Left cardiac atrium (tissue), 4 donors: ENCODE measurements around the gene FXR2. TPM values are rescaled to one million over a fixed set of nuclear protein-coding genes. Genes with fewer than 3 reads are reported as not detected.
A peak's percentile ranks its signal among the peaks of the same experiment; 100 is the strongest.

Experiments used
- ATAC-seq, 2 donors: fragments of 200-7000 bp; cut with Tn5 transposase; one replicate each; pipeline ENCODE4 v1.9.1; 2020; ENCODE audit warnings: mild to moderate bottlenecking in 2 of 2, moderate library complexity in 2 of 2
- DNase-seq: peaks from one replicate; pipeline ENCODE4 v3.0.0-alpha.2; 2020
- intact Hi-C, 2 donors: fragments of 100-400 bp; cut with DNase I; formaldehyde crosslinking; loops; one replicate each; pipeline versions ENCODE4 v1.14.1 to v1.15.1; 2022 to 2023
- total RNA-seq, 2 donors: library from RNA; stranded (reverse); fragmentation: NEBNext Ultra II Directional; extraction: Animal tissue kit (Norgen Biotek cat#: 25700); gene quantifications; one replicate each; pipeline ENCODE4 v1.2.1, GENCODE V29; 2021
- donor health status: DM: no; HTN: yes; CAD: no.
- donor health status: DM: no; HTN: yes; CAD: no; lungs with severe emphysema.
- donor health status: DM: yes; HTN: yes; CAD: no.
- donor health status: Dilated cardiomyopathy.

Gene FXR2
- total RNA-seq, 2 donors from 2014 or later, result 68.3 to 68.7 TPM

DNA sequence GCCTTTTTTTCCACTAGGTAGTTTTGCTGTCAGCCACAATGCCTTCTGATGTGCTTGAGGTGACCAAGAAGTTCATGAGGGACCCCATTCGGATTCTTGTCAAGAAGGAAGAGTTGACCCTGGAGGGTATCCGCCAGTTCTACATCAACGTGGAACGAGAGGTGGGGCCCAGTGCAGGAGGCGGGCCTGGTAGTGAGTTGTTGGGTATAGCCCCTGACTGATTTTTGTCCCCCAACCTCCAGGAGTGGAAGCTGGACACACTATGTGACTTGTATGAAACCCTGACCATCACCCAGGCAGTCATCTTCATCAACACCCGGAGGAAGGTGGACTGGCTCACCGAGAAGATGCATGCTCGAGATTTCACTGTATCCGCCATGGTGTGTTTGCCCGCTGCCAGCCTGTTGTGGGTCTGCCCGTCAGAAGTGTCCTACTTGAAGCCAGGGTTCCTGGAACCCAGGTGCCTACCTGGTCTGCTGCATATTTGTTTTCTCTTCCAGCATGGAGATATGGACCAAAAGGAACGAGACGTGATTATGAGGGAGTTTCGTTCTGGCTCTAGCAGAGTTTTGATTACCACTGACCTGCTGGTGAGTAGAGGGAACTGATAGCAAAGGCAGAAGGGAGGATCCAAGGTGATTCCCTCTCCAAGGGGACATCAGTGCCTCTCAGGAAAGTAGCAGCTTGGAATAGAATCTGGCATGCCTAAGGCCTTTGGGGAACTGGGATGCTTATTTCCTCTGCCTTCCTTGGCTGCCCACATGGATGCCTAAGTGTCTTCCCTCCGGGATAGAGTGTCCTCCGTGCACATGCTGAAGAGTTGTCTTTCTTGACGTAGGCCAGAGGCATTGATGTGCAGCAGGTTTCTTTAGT lies 37.1 kb downstream of the FXR2 start:
- ATAC-seq (no peak), DNase-seq (no peak)
- intact Hi-C loops, result no loop called here

DNA sequence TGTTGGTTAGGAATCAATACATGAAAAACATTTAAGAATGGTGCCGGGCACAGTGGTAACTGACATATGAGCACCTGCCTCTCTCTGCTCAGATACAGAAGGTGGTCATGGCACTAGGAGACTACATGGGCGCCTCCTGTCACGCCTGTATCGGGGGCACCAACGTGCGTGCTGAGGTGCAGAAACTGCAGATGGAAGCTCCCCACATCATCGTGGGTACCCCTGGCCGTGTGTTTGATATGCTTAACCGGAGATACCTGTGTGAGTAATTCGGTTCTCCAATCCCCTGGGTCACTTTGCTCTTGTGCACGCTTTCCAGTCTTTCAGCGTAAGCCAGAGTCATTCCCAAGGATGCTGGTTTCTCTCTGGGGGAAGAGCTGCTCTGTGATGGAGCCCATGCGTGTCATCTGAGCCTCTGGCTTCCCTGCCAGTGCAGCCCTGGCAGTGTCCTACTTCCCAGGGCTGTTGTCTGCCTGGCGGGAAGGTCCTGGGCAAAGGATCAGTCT lies 38.2 kb downstream of the FXR2 start:
- DNase-seq, result no peak
- intact Hi-C loops, result no loop called here
- no peak for ATAC-seq

DNA sequence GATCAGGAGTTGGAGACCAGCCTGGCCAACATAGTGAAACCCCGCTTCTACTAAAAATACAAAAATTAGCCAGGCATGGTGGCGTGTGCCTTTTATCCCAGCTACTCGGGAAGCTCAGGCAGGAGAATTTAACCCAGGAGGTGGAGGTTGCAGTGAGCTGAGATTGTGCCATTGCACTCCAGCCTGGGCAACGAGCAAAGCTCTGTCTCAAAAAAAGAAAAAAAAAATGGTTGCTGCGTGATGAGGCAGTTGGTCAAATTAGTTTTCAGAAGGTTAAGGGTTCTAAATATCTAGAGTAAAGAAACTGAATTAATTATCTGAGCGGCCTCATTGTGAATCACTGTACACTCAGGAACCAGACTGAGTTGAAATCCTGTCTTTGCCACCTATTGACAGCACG lies 38.7 kb downstream of the FXR2 start:
- DNase-seq (no peak), ATAC-seq (no peak)
- intact Hi-C loops, result no loop called here

DNA sequence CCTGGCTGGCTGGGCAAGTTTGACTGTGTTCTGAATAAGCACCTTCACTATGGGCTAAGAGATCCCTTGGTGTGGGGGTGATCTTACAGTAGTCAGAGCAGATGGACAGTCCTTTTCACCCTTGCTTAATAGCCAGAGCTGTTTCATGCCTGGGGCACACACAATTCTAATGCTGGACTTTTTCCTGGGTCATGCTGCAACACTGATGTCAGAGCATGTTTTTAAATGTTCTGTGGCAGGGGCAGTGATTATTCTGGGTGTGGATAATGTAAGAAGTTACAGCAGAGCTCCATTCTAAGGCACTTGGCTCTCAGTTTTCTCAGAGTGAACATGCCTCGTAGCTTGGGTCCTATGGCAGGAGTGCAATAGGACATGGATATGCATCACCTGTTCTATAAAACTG lies 39.2 kb downstream of the FXR2 start:
- ATAC-seq, result no peak
- DNase-seq, result no peak
- intact Hi-C loops, result no loop called here

DNA sequence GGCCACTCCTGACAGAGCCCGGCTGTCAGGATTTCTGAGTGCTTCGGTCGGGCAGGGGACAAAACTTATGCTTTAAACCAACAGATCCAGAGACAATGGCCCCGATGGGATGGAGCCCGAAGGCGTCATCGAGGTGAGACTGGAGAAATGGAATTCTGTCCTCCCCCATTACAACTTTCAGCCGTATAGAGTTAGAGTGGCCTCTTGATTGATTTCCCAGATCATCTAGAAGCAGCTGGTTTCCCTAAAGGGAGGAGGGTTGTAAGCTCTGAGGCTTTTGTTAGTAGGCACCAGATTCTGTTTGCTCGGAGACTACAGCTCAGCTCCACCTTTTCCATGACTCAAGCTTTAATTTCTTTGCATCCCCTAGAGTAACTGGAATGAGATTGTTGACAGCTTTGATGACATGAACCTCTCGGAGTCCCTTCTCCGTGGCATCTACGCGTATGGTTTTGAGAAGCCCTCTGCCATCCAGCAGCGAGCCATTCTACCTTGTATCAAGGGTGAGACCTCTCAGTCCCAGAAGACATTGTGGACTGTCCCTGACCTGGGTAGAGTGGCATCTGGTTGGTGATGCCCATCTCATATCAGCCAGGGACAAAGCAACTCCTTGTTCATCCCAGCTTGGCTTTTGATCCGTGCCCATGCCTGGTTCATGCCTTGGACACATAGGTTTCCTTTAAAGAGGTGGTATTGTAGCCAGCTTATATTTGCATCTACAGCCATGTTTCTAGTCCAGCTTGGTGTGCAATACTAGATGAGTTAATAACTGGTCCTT lies 40.3 kb downstream of the FXR2 start:
- DNase-seq, result no peak
- no peak for ATAC-seq
- intact Hi-C loops, result no loop called here

DNA sequence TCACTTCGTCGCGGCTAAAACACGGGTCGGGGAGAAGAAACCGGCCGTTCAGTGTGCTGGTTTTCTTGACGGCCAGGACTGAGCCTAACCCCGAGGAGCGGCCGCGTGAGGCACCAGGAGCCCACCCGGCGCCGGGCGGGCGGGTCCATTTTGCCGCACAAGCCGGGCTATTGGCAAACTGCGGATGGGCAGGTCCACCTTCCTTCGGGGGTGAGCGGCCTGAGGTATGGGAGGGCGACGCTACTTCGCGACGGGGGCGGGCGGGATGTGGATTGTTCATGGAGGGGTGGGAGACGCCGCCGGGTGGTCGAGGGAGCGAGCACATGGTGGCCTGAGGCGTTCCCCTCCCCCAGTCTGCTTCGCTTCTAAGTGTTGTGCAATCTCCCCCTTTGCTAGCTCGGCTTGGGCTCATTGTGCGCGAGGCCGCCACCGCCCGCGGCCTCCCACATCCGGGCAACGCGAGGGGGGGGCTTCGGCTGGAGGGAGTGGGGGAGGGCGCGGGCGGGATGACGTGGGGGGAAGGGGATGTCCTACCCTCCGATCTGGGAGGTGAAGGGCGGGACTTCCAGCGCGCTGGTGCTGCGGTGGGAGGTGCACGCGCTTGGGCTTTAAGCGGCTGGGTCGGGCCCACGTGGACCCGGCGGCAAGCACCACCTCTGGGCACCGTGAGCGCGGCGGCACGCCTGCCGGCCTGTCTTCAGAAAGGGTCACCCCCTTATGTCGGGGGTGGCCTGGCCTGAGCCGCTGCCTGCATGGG lies 41.2 kb downstream of the FXR2 start:
- ATAC-seq (peak; percentile 77 to 81), DNase-seq (peak; percentile 91)
- intact Hi-C loops, result no loop called here

DNA sequence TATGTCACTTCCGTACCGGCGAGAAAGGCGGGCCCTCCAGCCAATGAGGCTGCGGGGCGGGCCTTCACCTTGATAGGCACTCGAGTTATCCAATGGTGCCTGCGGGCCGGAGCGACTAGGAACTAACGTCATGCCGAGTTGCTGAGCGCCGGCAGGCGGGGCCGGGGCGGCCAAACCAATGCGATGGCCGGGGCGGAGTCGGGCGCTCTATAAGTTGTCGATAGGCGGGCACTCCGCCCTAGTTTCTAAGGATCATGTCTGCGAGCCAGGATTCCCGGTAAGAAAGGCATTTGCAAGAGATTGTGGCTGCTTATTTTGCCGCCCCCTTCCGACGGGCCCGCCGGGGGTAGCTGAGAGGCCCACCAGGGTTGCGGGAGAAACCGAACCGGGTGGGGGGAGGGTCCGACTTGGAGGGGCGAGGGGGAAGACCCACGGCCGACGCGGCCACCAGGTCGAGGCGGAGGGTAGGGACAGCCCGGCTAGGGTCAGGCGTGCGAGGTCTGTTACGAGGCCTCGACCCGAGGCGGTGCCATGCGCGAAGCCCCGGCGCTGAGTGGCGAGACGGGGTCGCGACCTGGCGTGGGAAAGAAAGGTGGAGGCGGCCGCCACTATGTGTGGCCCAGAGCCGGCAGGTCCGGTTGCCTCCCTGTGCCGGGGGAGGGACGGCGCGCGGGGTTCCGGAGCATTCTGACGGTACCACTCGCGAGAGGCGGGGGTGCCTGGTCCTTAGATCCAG lies 41.9 kb downstream of the FXR2 start:
- intact Hi-C loops, result no loop called here
- ATAC-seq (peak; percentile 91 to 94), DNase-seq (peak; percentile 99)

DNA sequence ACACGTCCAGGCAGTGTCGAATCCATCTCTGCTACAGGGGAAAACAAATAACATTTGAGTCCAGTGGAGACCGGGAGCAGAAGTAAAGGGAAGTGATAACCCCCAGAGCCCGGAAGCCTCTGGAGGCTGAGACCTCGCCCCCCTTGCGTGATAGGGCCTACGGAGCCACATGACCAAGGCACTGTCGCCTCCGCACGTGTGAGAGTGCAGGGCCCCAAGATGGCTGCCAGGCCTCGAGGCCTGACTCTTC lies 42.4 kb downstream of the FXR2 start:
- no peak for DNase-seq
- intact Hi-C loops, result no loop called here
- ATAC-seq, result no peak

DNA sequence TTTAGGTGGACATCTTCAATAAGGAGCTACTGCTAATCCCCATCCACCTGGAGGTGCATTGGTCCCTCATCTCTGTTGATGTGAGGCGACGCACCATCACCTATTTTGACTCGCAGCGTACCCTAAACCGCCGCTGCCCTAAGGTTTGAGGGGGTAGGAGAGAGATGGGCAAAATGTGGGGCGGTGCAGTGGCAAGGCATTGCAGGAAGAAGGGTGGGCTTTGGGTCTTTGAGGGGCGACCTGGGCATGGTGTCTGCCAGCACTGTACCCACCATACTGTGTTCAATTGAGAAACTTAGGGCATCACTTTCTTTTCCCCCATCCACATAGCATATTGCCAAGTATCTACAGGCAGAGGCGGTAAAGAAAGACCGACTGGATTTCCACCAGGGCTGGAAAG lies 44.3 kb downstream of the FXR2 start:
- no peak for DNase-seq
- intact Hi-C loops, result no loop called here
- ATAC-seq, result no peak

DNA sequence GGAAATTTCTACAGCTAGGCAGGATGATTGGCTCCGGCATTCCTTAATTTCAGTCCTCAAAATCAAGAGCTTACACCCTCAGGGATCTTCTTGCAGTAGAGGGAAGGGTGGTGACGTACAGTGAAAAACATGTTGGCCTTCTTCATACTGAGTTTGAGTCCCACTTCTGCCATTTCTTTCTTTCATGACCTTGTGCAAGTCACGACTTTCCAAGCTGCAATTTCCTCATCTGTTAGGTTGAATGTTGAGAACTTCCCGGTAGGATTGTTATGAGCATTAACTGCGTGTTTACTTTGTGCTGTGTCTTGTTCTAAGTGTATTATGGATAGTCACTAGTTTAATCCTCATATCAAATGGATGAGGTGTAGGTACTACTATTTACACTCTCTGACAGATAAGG lies 45.1 kb downstream of the FXR2 start:
- ATAC-seq, result no peak
- intact Hi-C loops, result loop anchor here in 1 of 2 donors (10.0 kb wide), 1 partner anchor 135 kb away; the partner anchor contains the start of genes FGF11 and TMEM102
- DNase-seq, result no peak

DNA sequence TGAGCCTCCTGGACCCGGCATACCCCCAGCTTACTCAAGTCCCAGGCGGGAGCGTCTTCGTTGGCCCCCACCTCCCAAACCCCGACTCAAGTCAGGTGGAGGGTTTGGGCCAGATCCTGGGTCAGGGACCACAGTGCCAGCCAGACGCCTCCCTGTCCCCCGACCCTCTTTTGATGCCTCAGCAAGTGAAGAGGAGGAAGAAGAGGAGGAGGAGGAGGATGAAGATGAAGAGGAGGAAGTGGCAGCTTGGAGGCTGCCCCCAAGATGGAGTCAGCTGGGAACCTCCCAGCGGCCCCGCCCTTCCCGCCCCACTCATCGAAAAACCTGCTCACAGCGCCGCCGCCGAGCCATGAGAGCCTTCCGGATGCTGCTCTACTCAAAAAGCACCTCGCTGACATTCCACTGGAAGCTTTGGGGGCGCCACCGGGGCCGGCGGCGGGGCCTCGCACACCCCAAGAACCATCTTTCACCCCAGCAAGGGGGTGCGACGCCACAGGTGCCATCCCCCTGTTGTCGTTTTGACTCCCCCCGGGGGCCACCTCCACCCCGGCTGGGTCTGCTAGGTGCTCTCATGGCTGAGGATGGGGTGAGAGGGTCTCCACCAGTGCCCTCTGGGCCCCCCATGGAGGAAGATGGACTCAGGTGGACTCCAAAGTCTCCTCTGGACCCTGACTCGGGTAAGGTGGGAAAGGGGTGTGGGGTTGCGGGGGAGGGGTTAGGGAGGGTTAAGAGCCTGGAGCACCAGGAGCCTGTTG lies 51.4 kb downstream of the FXR2 start:
- ATAC-seq (no peak), DNase-seq (no peak)
- intact Hi-C loops, result loop anchor here (5.0 to 10.0 kb wide), 3 partner anchors 51 to 128 kb away; partner anchors contain the start of genes FGF11 (in 2 of the 2) and TMEM102 (in 2 of the 2)

DNA sequence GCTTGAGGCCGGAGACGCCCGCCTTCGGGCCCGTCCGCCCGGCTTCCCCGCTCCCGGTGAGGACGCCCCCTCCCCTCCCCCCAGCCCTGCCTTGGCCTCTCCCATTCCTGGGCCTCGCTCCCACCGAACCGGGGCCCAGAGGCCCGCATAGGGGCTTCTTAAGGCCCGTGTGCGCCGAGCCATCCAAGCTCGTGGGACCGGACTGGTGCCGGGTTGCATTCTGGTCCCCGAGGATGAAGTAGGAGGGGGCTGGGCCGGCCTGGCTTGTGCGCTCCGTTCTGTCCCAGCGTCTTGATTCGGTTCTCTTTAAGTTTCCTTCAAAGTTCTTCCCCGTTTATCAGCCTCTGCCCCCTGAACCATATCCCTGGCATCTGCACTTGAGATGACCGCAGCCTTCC lies 52.5 kb downstream of the FXR2 start:
- DNase-seq (no peak), ATAC-seq (no peak)
- intact Hi-C loops, result loop anchor here (5.0 to 10.0 kb wide), 3 partner anchors 50 to 127 kb away; partner anchors contain the start of genes FGF11 (in 2 of the 2) and TMEM102 (in 2 of the 2)

DNA sequence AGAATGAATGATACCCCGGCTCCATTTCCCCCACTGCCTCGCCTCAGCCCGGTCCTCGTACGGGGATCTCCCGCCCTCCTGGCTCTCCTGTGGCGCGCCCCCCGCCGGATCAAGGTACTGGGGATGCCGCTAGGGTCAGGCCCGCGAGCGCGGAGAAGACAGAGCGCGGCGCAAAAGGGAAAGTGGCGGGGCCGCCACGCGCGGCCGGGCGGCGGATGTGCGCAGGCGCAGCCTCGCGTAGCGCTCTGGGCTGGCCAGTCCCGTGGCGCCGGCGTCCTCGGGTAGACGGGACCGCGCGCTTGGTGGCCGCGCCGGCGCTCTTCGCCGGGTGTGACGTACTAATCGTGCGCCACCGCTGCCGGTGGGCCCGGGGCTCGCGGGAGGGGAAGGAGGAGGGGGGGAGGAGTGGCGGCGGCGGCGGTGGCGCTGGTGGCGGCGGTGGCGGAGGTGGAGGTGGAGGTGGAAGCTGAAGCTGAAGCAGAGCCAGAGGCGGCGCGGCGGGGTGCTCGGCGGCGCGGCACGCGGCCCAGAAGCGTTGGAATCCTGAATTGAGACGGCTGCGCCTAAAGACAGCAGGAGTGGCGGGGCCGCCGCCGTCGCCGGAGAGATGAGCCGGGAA lies 53.0 kb downstream of the FXR2 start, which contains the start of gene SENP3:
Gene SENP3, plus strand, starts transcription at position 331 of the 619 bp plus-strand sequence. CDS start 1,158 bp downstream, outside the sequence.
- DNase-seq (peak; percentile 94), ATAC-seq (peak; percentile 88)
- intact Hi-C loops, result loop anchor here (2.0 to 10.0 kb wide), 4 partner anchors 49 to 209 kb away; partner anchors contain the start of genes FGF11 (in 2 of the 2), TMEM102 (in 2 of the 2) and KCTD11 (in 1 of the 2)

DNA sequence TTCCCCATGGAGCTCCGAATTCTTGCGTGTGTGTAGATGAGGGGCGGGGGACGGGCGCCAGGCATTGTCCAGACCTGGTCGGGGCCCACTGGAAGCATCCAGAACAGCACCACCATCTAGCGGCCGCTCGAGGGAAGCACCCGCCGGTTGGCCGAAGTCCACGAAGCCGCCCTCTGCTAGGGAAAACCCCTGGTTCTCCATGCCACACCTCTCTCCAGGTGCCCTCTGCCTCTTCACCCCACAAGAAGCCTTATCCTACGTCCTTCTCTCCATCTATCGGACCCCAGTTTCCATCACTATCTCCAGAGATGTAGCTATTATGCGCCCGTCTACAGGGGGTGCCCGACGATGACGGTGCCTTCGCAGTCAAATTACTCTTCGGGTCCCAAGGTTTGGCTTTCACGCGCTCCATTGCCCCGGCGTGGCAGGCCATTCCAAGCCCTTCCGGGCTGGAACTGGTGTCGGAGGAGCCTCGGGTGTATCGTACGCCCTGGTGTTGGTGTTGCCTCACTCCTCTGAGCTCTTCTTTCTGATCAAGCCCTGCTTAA lies 53.6 kb downstream of the FXR2 start:
- DNase-seq (peak; percentile 93), ATAC-seq (peak; percentile 76 to 83)
- intact Hi-C loops, result loop anchor here (2.0 to 10.0 kb wide), 4 partner anchors 49 to 208 kb away; partner anchors contain the start of genes FGF11 (in 2 of the 2), TMEM102 (in 2 of the 2) and KCTD11 (in 1 of the 2)

DNA sequence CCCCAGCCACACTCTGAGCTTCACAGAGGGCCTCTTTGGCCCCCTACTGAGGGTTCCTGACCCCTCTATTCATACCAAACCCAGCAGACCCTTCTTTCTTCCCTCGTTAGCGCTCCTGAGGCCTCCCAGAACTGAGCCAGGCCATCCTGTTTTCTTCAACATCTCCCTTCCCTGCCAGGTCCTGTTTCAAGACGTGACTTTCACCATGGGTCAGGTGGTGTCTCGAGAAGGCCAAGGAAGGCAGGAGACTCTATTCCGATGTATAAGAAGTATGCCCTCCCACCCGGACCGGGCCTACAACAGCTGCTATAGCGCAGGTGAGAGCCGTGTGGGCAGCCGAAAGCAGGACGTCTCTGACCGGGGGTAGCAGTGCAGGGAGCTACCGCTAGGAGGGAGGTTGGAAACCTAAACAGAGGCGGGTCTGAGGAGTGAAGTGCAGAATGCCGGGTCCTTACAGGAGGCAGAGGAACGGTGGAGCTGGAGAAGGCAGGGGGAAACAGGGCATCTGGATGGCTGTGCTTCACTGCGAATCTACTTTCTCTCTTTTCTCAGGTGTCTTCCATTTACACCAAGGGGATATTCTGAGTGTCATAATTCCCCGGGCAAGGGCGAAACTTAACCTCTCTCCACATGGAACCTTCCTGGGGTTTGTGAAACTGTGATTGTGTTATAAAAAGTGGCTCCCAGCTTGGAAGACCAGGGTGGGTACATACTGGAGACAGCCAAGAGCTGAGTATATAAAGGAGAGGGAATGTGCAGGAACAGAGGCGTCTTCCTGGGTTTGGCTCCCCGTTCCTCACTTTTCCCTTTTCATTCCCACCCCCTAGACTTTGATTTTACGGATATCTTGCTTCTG lies 54.3 kb downstream of the FXR2 start:
- ATAC-seq (peak; percentile 17 to 42), DNase-seq (peak; percentile 57)
- intact Hi-C loops, result loop anchor here (2.0 to 10.0 kb wide), 4 partner anchors 48 to 208 kb away; partner anchors contain the start of genes FGF11 (in 2 of the 2), TMEM102 (in 2 of the 2) and KCTD11 (in 1 of the 2)
